ACC112 (cell line): ENCODE measurements around the gene RAB22A.

Source experiments
- H2AFZ ChIP-seq: fragments of 200-600 bp; sonication (generic); one replicate; pipeline ENCODE4 v1.6.0; 2017; ENCODE audit warnings: antibody characterized with exemption, low read length; ENCODE audit not compliant: unreplicated experiment
- H3K27ac ChIP-seq: fragments of 200-600 bp; sonication (generic); 2 replicates; pipeline ENCODE4 v1.5.1; 2014; ENCODE audit warnings: low read depth, mild to moderate bottlenecking, antibody characterized with exemption, low read length, moderate library complexity
- H3K27me3 ChIP-seq: fragments of 200-600 bp; sonication (generic); 2 replicates; pipeline ENCODE4 v1.6.1; 2014; ENCODE audit warnings: mild to moderate bottlenecking, antibody characterized with exemption, low read length, moderate library complexity, mixed read lengths; ENCODE audit not compliant: insufficient read depth
- H3K36me3 ChIP-seq: fragments of 200-600 bp; sonication (generic); 2 replicates; pipeline ENCODE4 v1.6.1; 2016; ENCODE audit warnings: mild to moderate bottlenecking, antibody characterized with exemption, low read length, moderate library complexity, mixed read lengths; ENCODE audit not compliant: insufficient read depth
- H3K4me1 ChIP-seq: fragments of 200-600 bp; sonication (generic); one replicate; pipeline ENCODE4 v1.6.1; 2016; ENCODE audit warnings: low read length, mixed read lengths; ENCODE audit not compliant: insufficient read depth, unreplicated experiment, control insufficient read depth
- H3K4me3 ChIP-seq: fragments of 200-600 bp; sonication (generic); 2 replicates; pipeline ENCODE4 v1.5.1; 2014; ENCODE audit warnings: mild to moderate bottlenecking, low read depth, low read length
- H3K79me2 ChIP-seq: fragments of 200-600 bp; sonication (generic); one replicate; pipeline ENCODE4 v1.6.0; 2016; ENCODE audit warnings: low read length; ENCODE audit not compliant: control insufficient read depth, unreplicated experiment, insufficient read depth

RAB22A gene

DNA sequence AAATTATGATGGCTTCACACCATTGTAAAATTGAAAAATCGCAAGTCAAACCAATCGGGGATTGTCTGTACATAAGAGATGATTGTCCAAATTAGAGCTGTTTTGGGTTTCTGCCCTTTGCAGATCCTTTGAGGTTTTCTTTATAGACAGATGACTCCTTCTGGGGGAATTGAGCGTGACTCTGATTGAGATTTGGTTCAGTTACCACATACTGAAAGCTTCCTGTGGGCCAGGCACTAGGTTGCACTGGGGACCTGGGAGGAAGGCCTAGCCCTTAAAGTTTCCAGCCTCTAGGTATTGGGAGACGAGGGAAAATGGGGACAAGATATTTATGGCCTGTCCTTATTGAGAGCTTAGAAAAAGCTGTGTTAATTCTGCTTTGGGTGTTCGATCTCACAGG is 88.7 kb downstream of the RAB22A start:
- Histone ChIP-seq H3K79me2 (peaks cover 99% of the 10 kb centered on the region), H3K4me1 (peaks cover 6% of the 10 kb centered on the region), H3K27me3 (no peaks in the 10 kb centered on the region), H3K4me3 (no peak overlapping the region), H3K36me3 (peaks cover 15% of the 10 kb centered on the region), H2AFZ (no peak overlapping the region), H3K27ac (no peak overlapping the region)

DNA sequence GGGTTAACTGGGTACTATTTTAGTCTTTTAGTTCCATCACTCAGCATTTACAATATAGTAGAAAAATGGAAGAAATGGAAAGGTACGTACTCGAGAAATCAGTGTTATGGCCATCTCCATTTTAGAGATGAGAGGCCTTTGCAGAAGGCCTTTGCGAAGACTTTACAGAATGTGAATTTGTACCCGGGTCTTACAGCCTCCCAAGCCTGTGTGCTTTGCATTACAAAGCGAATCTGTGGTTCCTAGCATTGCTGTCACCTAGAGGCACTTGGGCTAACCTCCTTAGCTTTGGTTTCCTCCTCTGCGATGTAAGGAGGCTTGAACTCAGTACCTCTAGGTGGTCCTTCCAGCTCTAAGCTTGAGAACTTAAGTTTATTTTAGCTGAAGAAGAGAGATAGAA is 90.4 kb downstream of the RAB22A start:
- Histone ChIP-seq H3K27ac (no peak overlapping the region), H2AFZ (no peak overlapping the region), H3K4me1 (peaks cover 9% of the 10 kb centered on the region), H3K4me3 (no peak overlapping the region), H3K27me3 (no peaks in the 10 kb centered on the region), H3K79me2 (peaks cover 99% of the 10 kb centered on the region), H3K36me3 (peaks cover 7% of the 10 kb centered on the region; the same call in 1 of the 2 replicates)

DNA sequence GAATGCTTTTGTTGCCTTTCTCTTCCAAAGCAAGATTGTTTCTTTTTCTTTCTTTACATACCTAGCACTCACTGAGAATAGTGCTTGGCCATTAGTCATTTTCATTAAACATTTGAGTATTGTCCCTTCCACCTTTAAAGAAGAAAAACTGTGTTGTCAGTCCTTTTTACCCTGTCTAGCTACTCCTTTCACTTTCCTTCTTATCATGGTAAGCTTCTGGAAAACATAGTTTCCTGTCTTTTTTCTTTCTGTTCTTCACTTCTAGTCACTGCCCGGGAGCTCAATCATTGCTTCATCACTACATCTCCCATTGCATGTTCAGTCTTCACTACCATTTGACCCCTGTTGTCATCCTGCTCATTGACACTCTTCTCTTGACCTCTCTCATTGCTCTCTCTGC is 91.6 kb downstream of the RAB22A start:
- peaks cover 2% of the 10 kb centered on the region; the same call in 1 of the 2 replicates for H3K36me3 ChIP-seq
- H3K4me1 ChIP-seq: peaks cover 14% of the 10 kb centered on the region
- no peak overlapping the region for H3K4me3 ChIP-seq

DNA sequence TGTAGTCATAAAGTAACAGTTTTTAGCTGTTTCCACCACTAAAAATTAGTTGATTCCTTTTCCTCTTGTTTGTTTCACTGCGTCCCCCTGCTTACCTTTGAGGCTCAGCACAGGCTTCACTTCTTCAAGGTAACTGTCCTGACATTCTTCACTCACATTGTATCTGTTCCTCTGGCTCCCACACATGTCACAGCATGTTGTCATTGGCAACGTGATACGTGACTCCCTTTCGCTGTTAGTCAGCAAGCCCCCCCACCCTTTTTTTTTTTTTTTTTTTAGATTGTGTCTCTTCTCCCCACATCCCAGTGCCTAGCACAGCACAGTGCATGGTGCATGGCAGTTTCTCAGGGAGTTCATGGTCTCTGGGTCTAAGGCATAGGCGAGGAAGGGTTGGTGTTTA is 92.8 kb downstream of the RAB22A start:
- H3K36me3 ChIP-seq: no peaks in the 10 kb centered on the region
- peaks cover 98% of the 10 kb centered on the region for H3K79me2 ChIP-seq
- H3K27ac ChIP-seq: no peak overlapping the region
- H3K27me3 ChIP-seq: no peaks in the 10 kb centered on the region
- H2AFZ ChIP-seq: no peak overlapping the region
- no peak overlapping the region for H3K4me3 ChIP-seq
- H3K4me1 ChIP-seq: peaks cover 25% of the 10 kb centered on the region

More for the DNA sequence above, 91.6 kb downstream of the RAB22A start:
- H3K27me3 ChIP-seq: no peaks in the 10 kb centered on the region
- peaks cover 98% of the 10 kb centered on the region for H3K79me2 ChIP-seq
- H3K27ac ChIP-seq: no peak overlapping the region
- H2AFZ ChIP-seq: no peak overlapping the region

DNA sequence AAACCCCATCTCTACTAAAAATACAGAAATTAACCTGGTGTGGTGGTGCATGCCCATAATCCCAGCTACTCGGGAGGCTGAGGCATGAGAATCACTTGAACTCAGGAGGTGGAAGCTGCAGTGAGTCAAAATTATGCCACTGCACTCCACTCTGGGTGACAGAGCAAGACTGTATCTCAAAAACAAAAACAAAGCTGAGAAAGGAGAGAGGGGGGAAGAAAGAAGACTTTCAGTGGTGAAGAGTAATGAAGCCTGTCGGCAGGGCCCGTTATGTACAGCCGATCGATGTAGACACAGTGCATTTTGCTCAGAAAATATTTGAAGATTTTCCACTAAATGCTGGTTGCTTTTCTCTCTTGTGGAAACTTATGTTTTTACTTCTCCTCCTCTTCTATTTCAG is 93.3 kb downstream of the RAB22A start:
- no peak overlapping the region for H2AFZ ChIP-seq
- H3K36me3 ChIP-seq: no peaks in the 10 kb centered on the region
- no peaks in the 10 kb centered on the region for H3K27me3 ChIP-seq
- H3K79me2 ChIP-seq: peaks cover 95% of the 10 kb centered on the region
- H3K4me1 ChIP-seq: peaks cover 28% of the 10 kb centered on the region
- H3K27ac ChIP-seq: no peak overlapping the region
- no peak overlapping the region for H3K4me3 ChIP-seq

GRCh38 chr20:58403272-58403671 is 93.8 kb downstream of the RAB22A start:
- Histone ChIP-seq H3K79me2 (peaks cover 95% of the 10 kb centered on the region), H2AFZ (no peak overlapping the region), H3K36me3 (no peaks in the 10 kb centered on the region), H3K27ac (no peak overlapping the region), H3K27me3 (no peaks in the 10 kb centered on the region), H3K4me3 (no peak overlapping the region), H3K4me1 (peaks cover 33% of the 10 kb centered on the region)

DNA sequence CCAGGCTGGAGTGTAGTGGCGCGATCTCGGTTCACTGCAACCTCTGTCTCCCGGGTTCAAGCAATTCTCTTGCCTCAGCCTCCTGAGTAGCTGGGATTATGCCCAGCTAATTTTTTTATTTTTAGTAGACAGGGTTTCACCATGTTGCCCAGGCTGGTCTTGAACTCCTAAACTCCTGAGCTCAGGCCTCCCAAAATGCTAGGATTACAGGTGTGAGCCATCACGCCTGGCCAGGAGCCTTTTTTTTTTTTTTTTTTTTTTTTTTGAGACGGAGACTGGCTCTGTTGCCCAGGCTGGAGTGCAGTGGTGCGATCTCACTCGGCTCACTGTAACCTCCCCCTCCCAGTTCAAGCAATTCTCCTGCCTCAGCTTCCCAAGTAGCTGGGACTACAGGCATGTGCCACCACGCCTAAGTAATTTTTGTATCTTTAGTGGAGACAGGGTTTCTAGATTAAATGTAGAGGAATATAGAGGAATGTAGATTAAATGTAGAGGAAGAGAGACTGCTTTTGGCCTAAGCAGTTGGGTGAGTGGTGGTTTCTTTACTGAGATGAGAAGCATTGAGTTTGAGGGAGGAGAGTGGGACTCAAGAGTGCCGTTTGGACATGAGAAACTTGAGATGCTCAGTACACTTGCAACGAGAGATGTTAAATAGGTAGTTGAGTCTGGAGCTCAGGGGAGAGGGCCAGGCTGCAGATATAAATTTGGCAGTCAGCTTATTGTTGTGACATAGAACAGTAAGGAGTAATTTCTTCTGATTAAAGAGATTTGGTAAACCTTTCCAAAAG is 96.2 kb downstream of the RAB22A start:
- Histone ChIP-seq H3K4me3 (no peak overlapping the region), H3K79me2 (peaks cover 93% of the 10 kb centered on the region), H3K36me3 (no peaks in the 10 kb centered on the region), H3K27me3 (no peaks in the 10 kb centered on the region), H2AFZ (no peak overlapping the region), H3K27ac (peak overlapping the region; percentile 86), H3K4me1 (peaks cover 39% of the 10 kb centered on the region)

DNA sequence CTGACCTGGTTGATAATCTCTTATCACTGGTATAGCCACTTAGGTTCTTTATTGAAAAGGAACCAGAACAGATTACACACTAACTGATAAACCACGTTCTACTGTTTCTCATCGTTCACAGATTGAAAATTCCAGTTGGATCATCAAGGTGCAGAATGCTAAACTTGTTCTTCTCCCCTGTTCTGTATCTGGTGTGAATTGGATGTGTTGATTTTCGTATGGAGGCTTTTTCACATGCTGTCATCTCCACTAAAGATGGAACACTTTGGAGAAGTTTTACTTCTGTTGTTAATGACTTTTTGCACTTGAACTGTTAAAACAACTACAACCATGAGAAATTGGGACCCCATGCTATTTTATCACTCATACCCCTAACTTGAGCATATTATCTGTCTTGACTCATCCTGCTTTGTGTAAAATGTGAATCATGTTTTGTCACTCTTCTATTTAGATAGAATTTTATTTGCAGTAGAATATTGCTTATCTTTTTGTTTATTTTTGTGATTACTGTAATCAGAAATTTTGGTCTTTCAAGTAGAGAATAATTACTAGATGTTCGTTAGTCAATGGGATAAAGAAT is 97.0 kb downstream of the RAB22A start:
- H3K4me3 ChIP-seq: peak overlapping the region; percentile 23; the same call in 1 of the 2 replicates
- peaks cover 93% of the 10 kb centered on the region for H3K79me2 ChIP-seq
- H2AFZ ChIP-seq: no peak overlapping the region
- H3K36me3 ChIP-seq: no peaks in the 10 kb centered on the region
- no peaks in the 10 kb centered on the region for H3K27me3 ChIP-seq
- H3K27ac ChIP-seq: peak overlapping the region; percentile 86
- H3K4me1 ChIP-seq: peaks cover 37% of the 10 kb centered on the region

DNA sequence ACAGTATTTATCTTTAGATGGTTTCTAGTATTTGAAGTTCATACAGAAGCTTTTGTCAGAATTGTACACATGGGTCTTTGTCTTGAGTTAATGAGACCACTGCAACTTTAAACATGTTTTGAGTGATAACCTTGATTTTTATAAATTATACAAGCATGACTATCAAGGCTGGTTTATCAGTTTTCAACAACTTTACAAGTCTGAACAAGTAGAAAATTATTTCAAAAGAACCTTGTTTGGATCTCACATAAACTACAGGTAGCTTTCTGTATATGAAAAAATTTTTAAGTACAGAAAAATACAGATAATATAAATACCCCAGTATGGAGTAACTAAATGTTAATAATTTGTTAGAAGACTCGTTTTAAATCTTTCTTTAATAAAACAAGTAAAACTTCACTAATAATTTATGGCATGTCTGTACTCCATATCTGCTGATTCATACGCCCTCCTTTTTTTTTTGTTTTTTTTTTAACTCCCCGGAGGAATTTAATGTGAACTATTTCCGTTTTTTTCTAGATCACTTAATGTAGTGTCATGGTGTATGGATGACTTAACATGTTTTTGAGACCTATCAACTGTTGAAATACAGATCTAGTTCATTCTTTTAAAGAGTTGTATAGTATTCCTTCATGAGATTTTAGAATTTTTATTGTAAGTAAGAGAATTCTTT is 97.8 kb downstream of the RAB22A start:
- H3K36me3 ChIP-seq: no peaks in the 10 kb centered on the region
- peaks cover 93% of the 10 kb centered on the region for H3K79me2 ChIP-seq
- H2AFZ ChIP-seq: no peak overlapping the region
- H3K4me3 ChIP-seq: peak overlapping the region; percentile 23; the same call in 1 of the 2 replicates
- H3K27me3 ChIP-seq: no peaks in the 10 kb centered on the region
- peak overlapping the region; percentile 86 for H3K27ac ChIP-seq
- H3K4me1 ChIP-seq: peaks cover 37% of the 10 kb centered on the region

DNA sequence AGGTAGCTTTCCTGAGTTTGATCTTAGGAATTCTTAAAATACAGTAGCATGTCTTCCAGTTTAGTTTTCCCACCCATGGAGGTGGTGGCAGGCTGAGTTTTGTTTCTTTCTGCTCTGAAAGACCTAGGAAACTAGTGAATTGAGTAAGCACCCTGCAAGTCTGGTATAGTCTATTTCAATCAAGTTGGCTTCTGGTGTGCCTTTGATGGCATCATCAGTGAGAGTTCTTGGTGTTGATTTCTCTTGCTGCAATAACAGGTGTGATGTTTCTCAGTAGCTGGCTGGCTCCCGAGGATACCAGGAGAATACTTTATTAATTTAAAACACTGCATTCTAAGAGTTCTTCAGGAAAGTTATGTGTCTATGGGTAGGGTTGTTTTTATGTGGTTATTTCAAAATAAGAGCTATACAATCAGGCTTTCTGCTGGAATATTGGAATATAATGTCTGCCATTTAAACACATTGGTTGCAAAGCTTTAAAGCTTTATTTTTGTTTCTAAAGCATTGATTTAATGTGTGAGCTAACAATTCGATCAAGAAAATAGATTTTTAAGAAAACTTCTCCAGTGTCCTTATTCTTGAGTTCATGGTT is 98.5 kb downstream of the RAB22A start:
- Histone ChIP-seq H3K79me2 (peaks cover 92% of the 10 kb centered on the region), H3K4me1 (peaks cover 37% of the 10 kb centered on the region), H3K27me3 (no peaks in the 10 kb centered on the region), H3K36me3 (no peaks in the 10 kb centered on the region), H3K4me3 (peak overlapping the region; percentile 26; the same call in 1 of the 2 replicates), H3K27ac (peak overlapping the region; percentile 86), H2AFZ (no peak overlapping the region)
